HG03460 (cell line): ENCODE results near the gene ST3GAL6.
A peak's percentile ranks its signal among the peaks of the same experiment; 100 is the strongest.

ENCODE experiments used
- ATAC-seq: cut with Tn5 transposase; IDR thresholded peaks from one replicate; pipeline ENCODE4 v1.9.1; 2021; ENCODE audit not compliant: unreplicated experiment

The ST3GAL6 gene

DNA sequence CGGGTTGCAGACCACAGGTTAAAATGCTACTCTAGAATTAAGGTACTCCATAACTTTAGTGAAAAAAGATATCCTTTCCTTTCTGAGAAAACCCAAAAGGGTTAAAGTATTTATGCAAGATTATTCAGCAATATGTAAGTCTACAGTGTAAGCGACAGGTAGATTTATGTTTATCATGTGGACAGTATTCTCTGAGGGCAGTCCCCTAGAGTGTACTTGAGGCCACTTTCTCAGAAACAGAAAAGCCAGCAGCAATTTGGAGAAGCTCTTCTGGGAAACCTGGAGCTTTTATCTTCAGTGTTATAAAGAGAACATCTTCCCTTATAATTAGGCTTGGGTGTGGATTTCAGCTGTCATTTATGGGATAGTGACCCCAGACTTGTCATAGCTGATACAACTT is 8.9 kb downstream of the ST3GAL6 start:
- ATAC-seq = no peak

DNA sequence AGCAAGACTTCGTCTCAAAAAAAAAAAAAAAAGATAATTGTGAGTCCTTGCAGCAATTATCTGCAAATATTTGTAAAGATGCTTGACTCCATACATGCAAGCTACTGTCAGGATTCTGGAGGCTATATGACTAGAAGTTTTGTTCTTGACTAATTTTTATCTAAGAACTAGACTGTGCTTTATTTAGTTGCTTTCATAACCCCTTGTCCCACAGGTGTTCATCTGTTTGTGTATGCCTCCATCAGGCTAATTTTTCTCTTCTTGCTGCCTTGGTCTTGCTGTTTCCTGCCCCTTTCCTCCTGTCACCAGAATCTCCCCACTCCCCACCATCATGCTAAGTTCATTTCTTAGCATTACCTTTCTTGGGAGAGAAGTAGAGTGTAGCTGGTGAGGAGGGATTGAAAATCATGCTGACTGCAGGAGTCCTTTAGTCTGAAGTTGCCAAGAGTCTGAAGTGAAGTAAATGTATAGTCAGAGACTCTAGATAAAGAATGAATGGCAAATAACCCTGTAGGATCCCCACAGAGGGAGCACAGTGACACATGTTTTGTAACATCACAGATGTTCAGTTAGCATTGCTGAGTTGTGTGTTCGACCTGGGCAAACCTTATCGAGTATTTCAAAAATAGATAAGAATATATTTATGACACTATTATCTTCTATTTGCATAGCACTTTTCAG is 12.5 kb downstream of the ST3GAL6 start:
- no peak for ATAC-seq

DNA sequence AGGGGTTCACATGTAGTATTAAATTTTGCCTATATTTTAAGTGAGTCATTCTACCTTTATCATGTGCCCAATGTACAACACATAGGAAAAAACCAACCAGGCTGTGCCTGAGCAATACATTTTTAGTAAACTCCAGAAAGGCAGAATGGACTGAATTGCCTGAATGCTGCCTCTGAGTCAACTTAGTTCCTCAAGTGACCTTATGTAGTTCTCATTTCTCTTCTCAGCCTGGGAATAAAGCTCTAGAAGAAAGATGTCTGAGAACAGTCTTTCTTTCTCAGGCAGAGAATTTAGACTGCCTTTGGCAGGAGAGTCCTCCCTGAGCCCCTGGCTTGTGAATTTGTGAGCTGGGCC is 13.0 kb downstream of the ST3GAL6 start:
- no peak for ATAC-seq

DNA sequence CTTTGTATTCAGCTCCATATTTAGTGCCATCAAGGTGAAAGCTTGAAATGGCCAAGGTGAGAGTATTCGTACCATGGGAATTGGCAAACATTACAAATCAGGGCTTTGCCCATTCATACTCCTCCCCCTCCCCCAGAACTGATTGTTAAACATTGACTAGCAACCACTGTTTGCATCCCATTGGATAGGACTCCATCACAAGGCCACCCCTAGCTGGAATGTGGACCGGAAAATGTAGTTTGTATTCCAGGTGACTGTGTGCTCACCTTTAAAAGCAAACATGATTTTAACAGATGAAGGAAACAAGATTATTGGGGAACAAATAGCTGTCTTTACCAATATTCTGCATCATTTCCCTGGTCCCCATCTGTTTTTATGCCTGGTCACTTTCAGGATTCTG is 14.1 kb downstream of the ST3GAL6 start:
- no peak for ATAC-seq

DNA sequence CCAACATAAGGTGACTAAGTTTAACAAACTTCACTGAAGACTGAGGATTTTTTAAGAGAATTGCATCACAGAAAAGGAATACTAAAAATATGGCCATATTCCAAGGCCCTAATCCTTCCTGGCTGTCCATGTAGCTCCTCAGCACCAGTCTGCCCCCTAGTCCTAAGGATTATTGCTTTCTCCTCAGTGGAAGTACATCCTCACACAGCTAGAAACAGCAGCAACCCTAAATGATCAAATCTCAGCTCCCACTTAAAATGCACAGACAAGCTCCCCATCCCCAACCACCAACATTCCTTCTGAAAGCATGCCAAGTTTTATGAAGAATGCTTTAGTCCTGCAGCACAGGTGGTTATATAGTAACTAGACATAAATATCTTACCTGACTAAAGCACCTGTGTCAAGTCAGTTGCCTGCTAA is 14.7 kb downstream of the ST3GAL6 start:
- ATAC-seq = no peak

DNA sequence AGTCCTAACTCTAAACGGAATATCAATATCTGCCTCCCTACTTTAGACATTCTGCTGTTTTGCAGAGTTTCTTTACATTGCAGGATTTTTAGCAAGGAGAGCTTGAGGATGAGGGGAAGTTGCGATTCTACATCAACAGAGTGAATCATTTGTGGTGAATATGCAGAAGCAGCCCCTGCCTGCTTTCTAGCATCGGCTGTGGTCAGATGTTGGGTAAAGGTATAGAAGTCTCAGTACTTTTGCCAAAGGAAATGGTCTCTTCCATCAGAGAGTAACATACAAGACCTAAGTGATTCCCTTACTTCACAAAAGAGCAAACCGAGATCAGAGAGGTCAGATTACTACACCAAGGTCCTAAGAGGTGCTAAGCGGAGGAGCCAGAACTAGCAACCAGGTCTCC is 15.2 kb downstream of the ST3GAL6 start:
- no peak for ATAC-seq

DNA sequence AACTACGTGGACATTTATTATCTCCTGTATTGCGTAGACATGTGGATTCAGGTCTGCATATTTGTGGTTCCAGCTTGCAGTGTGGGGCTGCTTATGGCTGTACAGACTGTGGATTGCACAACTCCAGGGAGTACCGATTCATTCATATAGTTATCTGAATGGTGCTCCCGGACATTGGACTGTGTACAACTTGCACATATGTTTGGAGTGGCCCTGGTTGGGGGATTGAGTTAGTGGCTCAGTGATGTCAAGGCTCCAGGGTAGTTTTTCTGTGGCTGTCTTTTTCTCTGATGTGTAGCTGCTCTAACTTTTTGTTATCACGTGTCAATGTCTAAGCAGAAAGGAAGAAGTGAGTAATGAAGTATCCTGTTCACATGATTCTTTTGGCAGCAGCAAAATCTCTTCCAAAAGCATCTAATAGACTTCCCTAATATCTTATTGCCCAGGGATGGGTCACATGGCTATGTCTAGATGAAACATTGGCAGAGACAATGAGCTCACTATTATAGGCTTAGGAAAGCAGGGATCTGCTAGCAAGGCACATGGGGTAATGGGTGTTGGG is 15.8 kb downstream of the ST3GAL6 start:
- no peak for ATAC-seq

DNA sequence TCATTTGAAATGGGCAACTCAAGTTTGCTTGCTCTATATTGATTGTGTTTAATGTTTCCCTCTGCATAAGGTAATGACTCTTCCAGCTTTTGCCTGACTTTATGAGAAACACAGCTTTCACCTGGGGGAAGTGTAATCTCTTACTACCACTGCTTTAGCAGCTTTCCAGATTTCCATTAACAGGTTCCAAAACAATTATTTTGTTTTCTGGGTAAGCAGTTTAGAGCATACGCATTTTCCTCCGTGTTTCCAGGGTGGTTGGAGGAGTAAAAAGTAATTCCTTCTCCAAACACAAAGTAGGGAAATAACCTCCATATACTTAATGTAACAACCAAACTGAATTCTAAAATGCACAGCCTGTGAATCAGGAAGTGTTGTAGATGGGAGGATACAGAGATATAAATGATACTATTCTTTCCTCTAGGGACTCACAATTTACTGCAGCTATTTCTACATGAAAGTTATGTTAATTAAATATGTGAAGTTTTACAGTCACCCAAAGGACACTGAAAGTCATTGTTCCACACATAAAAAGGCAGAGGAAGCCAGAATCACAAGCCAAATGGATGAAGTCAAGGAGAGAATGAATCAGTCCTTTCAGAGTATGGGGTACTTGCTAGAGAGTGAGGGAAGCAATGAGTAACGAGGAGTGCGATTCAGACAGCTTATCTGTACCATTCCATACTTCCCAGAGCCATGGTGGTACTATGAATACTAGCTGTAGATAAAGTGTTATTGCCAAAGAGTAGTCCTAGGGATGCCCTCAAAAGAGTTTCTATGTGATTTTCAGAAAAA is 16.6 kb downstream of the ST3GAL6 start:
- ATAC-seq = no peak

DNA sequence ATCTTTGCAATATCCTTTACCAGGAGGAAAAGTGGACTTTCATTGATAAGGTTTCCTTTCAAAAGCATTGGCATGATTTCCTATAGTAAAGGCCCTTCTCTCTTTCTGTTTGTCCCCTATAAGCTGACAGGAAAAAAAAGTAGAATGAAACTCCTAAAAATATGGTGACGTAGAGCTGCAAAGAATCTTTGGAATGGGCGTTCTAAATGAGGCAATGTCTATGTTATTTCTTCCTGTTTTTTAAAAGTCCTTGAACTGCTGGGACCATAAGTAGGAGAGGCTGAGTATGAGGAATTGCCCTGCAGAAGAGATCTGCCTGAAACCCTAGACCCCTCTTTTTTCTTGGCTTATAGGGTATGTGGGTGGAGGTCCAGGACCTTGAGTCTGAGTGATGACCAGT is 17.2 kb downstream of the ST3GAL6 start:
- no peak for ATAC-seq

DNA sequence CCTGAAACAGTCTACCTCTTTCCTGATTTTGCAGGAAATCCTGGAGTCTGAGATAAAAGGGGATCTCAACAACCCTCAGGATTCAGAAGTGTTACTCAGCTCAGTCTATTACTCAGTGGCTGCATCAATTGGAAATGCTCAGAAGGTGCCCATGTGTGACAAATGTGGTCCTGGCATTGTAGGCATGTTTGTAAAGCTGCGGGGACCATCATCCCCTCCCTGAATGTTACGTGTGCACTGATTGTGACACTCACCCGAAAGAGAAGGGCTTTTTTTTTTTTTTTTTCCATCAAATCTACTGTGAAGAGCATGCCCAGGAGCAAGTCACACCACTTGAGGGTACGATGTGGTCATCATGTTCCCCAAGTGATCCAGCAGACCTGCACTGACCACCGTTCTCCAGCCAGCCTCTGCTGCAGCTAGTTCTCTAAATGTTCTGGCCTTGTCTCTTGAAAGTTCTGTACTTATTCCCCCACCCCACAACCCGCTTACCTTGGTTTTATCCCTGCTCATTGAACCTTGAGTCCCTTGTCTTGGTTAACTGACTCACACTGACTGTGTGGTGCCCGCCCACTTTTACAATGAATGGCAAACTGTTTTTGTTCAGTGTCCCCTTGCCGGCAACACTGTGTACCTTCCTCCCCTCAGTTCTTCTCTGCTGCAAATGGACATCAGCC is 19.8 kb downstream of the ST3GAL6 start:
- ATAC-seq = peak; percentile 49

DNA sequence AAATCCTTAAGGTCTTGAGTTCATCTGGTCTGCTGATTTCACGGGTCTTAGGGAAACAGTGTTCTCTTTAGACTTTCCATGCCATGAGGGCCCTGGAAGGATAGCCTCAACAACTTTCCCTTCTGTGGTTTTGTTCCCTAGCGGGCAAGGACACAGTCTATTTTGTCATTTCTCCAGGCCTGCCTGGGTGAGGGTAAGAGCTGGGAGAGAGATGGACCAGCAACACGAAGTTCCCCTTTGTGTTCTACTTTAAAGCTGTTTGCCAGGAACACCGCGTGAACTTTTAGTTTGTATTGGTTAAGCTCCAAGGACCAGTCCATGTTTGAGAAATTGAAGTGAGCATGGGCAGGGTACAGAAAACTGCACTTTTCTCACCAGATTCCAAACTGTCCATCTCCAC is 20.9 kb downstream of the ST3GAL6 start:
- ATAC-seq = no peak

DNA sequence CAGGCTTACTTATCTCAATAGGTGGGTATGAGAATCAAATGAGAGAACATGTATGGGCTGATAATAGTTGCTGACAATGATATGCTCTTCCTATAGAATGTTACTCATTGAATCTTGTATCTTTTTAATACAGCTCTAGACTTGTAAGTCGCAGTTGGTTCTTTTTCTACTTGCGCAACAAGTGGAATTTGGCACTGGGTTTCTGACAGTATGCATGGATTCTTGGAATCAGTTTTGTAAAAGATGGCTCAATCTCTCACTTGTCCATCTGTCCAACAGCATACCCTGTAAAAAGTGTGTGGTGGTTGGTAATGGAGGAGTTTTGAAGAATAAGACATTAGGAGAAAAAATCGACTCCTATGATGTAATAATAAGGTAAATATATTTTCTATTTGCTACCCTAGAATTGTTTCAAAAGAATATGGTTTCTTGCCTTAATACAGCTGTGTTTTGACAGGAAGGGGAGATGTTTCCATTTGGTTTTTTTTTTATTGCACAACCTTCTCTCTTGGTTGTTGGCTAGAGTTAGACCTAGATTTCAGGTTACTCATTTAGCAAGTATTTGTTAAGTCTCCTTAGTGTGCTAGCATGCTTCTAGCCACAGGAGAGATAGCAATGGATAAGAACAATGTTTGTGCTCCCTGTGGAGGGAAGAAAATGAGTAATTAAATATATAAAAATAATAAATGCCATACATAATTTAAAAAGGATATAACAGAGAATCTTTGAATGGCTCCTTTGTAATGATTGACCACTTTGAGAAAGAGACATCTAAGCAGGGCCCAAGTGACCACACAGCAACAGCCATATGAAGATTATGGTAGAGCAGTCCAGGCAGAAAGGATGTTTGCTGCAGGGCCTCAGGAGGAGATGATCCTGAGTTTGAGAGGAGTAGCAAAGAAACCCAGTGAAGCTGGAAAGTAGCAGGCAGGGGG is 21.8 kb downstream of the ST3GAL6 start:
- ATAC-seq = no peak

DNA sequence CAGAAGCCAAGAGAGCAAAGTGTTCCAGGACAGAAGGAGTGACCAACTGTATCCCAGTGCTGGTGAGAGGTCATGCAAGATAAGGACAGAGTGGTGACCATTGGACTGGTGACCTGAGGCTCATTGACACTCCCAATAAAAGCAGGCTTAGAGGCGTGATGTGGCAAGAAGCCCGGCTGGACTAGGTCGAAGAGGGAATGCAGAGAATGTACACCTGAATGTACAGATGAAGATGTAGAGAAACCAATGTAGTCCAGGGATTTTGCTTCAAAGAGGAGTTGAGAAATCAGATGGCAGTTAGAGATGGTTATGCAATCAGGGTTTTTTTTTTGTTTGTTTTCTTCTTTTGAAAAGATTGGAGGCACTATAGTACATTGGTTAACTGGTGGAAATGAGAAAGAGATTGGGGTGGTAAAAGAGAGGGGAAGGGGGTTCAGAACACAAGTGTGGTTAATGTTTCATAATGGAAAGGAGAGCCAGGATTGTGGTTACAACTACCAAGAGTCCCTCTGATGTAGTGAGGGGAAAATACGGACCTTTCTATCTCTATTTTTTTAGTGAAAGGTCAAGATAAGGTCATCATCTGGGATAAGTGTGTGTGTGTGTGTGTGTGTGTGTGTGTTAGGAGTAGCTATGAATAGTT is 23.3 kb downstream of the ST3GAL6 start:
- ATAC-seq = no peak

DNA sequence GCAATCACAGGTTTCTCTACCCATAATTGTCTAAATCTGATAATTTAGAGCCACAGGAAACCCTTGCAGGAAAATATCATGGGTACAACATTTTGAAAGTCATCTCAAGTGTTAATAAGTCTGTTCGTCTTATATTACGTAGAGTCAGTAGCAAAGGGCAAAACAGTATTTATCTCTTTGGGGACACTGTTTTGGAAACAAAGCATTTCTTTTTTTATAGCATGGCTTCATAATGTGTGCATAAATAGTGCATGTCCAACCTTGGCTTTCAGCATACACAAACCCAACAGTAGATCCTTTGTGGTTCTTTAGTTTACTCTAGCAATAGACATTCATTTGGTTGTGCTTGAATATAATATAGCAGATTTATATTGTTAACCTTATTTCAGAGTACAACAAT is 24.0 kb downstream of the ST3GAL6 start:
- ATAC-seq = no peak

DNA sequence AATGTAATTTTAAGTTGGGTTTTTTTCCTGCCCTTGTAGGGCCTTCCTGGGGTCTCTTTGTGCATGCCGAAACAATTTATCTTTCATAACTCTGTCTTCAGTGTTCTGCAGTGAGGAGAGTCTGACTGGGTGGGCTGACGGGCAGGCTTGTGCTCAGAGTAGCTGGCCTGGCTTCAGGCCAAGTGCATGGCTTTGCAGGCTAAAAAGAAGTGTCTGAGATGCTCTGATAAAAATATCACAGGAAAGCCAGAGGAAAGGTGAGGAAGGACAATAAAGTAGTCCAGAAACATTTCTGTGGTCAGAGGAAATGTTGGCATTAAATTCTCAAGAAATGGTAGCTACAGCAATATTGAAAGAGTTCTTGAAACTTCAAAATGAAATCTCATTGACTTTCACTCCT is 25.5 kb downstream of the ST3GAL6 start:
- ATAC-seq = no peak

DNA sequence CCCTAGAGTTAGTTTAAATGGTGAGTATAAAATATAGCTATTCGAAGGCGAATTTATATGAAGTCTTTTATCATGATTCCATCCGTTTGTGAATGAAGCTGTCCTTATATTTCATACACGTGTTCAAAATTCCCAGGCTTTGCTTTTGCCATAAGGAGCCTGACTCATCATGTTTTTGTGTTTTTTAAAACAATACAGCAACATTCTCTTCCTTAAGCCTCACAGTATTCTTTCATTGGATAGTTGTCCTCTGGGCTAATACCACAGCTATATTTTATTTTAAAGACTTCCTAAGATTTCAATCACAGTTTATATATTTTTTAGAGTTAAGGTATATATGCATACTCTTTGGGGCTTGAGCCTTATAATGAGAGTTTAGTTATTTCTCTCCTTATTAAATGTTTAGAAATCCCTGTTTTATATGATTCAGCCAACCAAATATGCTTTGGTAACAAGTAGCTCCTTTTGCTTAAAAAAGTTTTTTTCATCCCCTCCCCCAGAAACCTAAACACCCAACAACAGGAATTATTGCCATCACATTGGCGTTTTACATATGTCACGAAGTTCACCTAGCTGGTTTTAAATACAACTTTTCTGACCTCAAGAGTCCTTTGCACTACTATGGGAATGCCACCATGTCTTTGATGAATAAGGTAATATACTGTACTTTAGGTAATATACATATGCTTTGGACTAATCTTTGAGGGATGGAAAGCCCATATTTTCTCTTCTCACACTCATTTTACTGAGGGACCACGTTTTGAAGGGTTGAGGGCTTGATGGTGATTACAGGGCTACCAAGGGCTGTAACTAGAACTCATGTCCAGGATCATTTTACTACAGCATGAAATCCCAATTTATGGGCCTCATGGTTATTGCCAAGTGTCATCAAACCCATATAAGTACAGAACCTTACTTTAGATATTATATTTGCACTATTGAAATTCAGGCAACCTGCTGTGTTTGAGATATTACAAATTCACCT is 28.5 kb downstream of the ST3GAL6 start:
- no peak for ATAC-seq

DNA sequence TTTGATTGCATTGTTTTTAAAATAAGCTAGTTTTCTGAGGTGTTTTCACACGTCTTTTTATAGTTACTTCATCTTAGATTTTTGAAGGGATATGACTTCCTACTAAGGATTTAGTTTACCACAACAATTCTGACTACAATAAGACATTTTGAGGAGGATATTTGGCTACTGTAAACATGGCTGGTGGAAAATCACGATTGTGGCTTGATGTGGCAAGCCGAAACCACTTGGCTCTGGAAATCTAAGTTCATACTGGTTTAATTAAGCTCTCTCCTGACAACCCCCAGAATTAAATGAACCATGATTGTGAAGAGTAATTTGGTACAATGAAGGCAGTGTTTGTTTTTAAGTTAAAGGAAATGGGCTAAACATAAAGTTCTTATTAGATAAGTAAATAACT is 30.8 kb downstream of the ST3GAL6 start:
- ATAC-seq = no peak

DNA sequence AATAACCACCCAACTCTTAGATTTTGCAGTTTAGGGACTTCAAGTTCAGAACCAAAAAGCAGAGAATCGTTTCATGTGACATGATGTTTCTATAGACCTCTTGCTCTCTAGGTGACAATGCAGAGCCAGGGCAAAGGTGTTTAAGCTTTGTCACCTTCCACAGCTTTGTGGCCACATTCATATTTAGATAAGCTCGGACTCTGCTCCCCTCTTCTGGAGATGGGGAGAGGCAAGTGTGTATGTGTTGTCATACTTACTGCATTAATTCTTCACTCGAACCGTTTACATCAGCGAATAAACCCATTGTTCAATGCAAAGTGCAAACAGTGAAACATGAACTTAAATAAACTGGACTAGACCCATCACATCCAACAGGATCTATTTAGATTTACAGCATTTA is 33.2 kb downstream of the ST3GAL6 start:
- ATAC-seq = no peak

DNA sequence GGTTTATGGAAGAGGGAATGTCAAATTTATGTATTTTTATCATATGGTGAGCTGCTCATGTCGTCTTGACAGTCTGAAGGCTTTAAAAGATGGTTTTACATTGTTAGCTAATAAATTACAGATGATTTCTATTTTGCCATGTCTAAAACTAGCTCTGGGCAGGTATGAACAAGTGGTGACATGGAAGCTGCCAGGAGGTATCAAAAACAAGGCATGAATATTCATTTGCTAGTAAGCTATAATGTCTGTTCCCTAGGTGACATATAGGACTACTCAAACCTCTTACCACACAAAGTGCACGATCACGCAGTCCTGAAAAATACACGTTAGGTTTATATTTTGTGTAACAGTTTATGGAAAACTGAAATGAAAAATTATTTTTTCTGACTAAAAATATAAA is 34.8 kb downstream of the ST3GAL6 start:
- no peak for ATAC-seq
